Gastrocnemius medialis (tissue), 4 donors: ENCODE data around the gene HSD11B2.

Source experiments
- CTCF ChIP-seq, 5 experiments: fragments of 450-650 bp in 3 of 5; fragments of 200-600 bp in 2 of 5; sonication (generic) in 2 of 5; IDR thresholded peaks in 4 of 5; conservative IDR thresholded peaks in 1 of 5; 1 replicate in 4 of 5; 2 replicates in 1 of 5; pipeline ENCODE4 v1.5.1; 2016 to 2019; ENCODE audit warnings: antibody characterized with exemption in 5 of 5, mild to moderate bottlenecking in 3 of 5, moderate library complexity in 3 of 5
- POLR2A ChIP-seq, 2 donors: fragments of 450-650 bp; IDR thresholded peaks; one replicate each; pipeline ENCODE4 v1.6.1; 2017; ENCODE audit warnings: antibody characterized with exemption in 2 of 2, mild to moderate bottlenecking in 2 of 2, moderate library complexity in 2 of 2

- TF ChIP-seq CTCF (IDR thresholded peaks at IDR 0.05 in 4 of 5, conservative IDR thresholded peaks at IDR 0.05 in 1 of 5), result no peak
- TF ChIP-seq POLR2A (IDR thresholded peaks at IDR 0.05), result no peak
Measured at GRCh38 chr16:67468731-67469130, 37.8 kb downstream of the HSD11B2 start.
